ENCODE data around the gene MGA.
A peak's percentile ranks its signal among the peaks of the same experiment; 100 is the strongest.
"Not testable (repeated sequence)": the region's sequence is repeated elsewhere in the genome, so short reads cannot be mapped to it uniquely, and the experiment has no call there.

The MGA gene

DNA sequence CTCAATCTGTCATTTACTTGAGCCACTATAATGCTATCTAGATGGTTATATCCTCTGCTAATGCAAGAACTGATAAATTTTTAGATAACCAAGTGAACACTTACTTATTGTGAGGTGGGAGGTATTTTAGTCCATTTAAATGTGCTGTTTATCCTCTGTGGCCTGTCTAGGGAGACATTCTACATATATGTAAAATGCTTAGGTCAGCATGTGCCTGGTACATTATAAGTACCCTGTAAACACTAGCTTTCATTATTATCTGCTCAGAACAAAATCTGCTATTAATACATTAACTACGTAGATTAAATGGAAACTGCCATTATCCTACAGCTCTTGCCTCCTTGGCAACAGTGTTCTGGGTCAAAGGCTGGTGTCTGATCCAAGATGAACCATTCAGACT lies 72.3 kb downstream of the MGA start:
- CTCF ChIA-PET = no interaction called here
- TF ChIP-seq, protein P1, sequence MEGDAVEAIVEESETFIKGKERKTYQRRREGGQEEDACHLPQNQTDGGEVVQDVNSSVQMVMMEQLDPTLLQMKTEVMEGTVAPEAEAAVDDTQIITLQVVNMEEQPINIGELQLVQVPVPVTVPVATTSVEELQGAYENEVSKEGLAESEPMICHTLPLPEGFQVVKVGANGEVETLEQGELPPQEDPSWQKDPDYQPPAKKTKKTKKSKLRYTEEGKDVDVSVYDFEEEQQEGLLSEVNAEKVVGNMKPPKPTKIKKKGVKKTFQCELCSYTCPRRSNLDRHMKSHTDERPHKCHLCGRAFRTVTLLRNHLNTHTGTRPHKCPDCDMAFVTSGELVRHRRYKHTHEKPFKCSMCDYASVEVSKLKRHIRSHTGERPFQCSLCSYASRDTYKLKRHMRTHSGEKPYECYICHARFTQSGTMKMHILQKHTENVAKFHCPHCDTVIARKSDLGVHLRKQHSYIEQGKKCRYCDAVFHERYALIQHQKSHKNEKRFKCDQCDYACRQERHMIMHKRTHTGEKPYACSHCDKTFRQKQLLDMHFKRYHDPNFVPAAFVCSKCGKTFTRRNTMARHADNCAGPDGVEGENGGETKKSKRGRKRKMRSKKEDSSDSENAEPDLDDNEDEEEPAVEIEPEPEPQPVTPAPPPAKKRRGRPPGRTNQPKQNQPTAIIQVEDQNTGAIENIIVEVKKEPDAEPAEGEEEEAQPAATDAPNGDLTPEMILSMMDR (IDR thresholded peaks at IDR 0.05; ENCODE audit: control extremely low read depth, extremely low read depth, low read depth, missing control alignments) = no peak
- DNase-seq (ENCODE audit: extremely low spot score) = no peak
- POLR2A ChIA-PET = no interaction called here

DNA sequence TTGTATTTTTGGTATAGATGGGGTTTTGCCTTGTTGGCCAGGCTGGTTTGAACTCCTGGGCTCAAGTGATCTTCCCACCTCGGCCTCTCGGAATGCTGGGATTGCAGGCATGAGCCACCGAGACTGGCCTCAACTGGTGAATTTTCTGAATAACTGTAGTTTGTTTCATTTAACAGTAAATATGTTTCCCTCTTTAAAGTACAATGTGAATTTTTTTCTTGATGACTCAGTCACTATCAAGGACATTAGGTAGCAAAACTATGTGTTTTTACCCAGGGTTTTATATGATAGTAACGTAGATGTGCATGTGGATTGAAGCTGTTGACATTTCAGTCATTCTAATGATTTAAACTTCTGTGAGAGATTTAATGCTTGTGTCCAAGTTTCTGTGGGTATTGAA lies 73.9 kb downstream of the MGA start:
- DNase-seq (ENCODE audit: extremely low spot score) = no peak
- ChIA-PET POLR2A (no interaction called here), CTCF (no interaction called here)
- TF ChIP-seq, protein P1 (IDR thresholded peaks at IDR 0.05; ENCODE audit: control extremely low read depth, extremely low read depth, low read depth, missing control alignments) = no peak

DNA sequence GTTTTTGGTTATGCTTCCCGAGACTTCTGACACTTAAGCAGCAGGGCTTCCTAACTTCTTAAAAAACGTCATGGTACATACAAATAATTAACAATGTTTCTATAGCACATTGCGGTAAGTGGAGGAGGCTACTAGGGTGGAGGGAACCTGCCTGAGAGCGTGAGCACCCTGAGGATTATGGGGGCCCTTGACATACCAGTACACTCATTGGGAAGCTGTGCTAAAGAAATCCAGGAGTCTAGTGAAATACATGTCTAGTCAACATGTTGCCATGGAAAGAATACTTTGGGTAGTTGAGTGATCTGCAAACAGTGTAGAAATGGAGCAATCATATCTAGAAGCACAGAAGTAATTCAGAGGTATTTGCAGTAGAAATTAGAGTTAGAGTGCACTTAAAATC lies 74.8 kb downstream of the MGA start:
- DNase-seq (ENCODE audit: extremely low spot score) = no peak
- CTCF ChIA-PET = interaction anchor here (1.3 kb wide), 1 partner anchor 39 kb away, joined by 3 read pairs; no protein-coding TSS in a partner anchor
- POLR2A ChIA-PET = no interaction called here
- TF ChIP-seq, protein P1 (IDR thresholded peaks at IDR 0.05; ENCODE audit: control extremely low read depth, extremely low read depth, low read depth, missing control alignments) = no peak

DNA sequence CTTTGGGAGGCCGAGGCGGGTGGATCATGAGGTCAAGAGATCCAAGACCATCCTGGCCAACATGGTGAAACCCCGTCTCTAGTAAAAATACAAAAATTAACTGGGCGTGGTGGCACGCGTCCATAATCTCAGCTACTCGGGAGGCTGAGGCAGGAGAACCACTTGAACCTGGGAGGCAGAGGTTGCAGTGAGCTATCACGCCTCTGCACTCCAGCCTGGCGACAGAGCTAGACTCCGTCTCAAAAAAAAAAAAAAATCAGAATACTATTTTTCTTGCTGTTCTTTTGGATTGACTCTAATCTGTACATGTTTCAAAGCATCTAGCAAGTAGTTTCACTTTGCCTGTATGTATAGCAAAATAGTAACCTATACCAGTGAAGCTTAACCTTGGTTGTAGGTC lies 75.3 kb downstream of the MGA start:
- POLR2A ChIA-PET; DNase-seq (ENCODE audit: extremely low spot score): not testable (repeated sequence)
- CTCF ChIA-PET = interaction anchor here (0.9 to 1.3 kb wide), 2 partner anchors 39 kb away, joined by 3 read pairs; partner anchors contain the start of gene MAPKBP1

DNA sequence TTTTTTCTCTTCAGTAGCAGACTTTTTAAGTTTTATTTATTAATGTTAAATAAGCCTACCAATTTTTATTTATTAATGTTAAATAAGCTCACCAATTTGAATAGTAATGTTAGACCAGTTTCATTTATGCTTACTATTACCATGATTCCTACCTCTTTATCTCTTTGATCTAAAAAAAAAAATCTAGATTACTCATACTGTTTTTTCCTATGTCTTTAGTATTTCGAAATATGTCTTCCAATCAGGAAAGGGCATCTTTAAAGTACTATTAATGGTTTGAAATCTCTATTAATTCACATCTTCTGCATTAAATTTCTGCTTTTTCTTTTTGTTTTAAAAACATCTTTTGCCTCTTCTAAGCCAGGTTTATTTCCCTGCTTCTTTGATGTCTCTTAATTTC lies 86.6 kb downstream of the MGA start:
- CTCF ChIA-PET = interaction anchor here (1.8 to 2.3 kb wide), 2 partner anchors 25 to 27 kb away, joined by 4 to 14 read pairs; partner anchors contain the start of gene MAPKBP1
- POLR2A ChIA-PET = no interaction called here
- TF ChIP-seq, protein P1 (IDR thresholded peaks at IDR 0.05; ENCODE audit: control extremely low read depth, extremely low read depth, low read depth, missing control alignments) = no peak
- no peak for DNase-seq (ENCODE audit: extremely low spot score)

DNA sequence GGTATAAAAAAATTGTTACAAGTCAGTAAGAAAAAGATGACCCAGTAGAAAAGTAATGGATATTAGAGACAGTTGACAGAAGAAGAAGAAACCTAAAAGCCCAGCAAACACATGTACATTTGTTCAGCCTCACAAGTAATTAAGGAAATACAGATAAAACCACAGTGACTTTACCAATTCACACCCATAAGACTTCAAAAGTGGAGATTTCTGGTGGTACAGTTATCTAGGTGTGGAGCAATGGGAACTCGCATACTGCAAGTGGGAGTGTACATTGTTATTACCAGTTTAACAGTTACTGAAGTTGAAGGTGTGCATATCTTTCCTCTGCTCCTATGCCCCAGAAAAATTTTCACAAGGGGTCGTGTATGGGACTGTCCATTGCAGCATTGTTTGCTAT lies 96.0 kb downstream of the MGA start:
- ChIA-PET POLR2A (no interaction called here), CTCF (no interaction called here)
- TF ChIP-seq, protein P1 (IDR thresholded peaks at IDR 0.05; ENCODE audit: control extremely low read depth, extremely low read depth, low read depth, missing control alignments) = no peak
- DNase-seq (ENCODE audit: extremely low spot score) = no peak

DNA sequence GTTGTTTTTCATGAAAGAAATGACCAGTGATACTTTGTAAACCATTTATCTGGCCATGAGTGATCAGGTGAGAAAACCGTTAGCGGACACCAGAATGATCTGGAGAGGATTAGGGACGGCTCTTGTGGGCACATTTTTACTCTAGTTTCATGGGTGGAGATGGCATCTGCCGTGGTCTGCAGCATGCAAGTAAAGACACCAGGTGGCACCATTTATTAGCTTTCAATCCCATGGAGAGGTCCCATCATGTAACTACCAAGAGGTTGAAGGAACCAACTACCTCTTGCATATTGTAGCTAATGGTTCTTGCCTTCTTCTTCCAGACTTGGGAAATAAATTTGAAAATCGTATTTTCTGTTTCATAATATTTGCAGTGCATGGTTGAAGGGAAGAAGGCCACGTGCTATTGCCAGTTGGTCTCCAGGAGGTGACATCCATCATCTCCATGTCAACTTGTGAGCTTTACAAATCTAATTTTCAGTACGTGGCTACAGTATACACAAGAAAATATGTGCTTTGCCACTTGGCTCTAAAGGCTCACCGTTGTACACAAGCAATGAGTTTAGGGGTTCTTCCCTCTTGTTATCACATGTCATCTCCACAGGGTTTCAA lies 112.6 kb downstream of the MGA start:
- POLR2A ChIA-PET = interaction anchor here (0.5 to 1.4 kb wide), 3 partner anchors 12 to 199 kb away, joined by 3 read pairs; partner anchors contain the start of gene EHD4
- DNase-seq (ENCODE audit: extremely low spot score) = peak; percentile 63
- TF ChIP-seq, protein P1 (IDR thresholded peaks at IDR 0.05; ENCODE audit: control extremely low read depth, extremely low read depth, low read depth, missing control alignments) = peak; percentile 67
- CTCF ChIA-PET = interaction anchor here (0.8 to 20.0 kb wide), 46 partner anchors 8 to 411 kb away, joined by 3 to 316 read pairs (median 5); partner anchors contain the start of genes EHD4 and MGA
